HG03565 (cell line): ENCODE data around the gene LHX8.
"Not testable (repeated sequence)": the region's sequence is repeated elsewhere in the genome, so short reads cannot be mapped to it uniquely, and the experiment has no call there.

Experiments
- ATAC-seq: cut with Tn5 transposase; IDR thresholded peaks from one replicate; pipeline ENCODE4 v1.9.1; 2021; ENCODE audit warnings: mild to moderate bottlenecking, moderate library complexity; ENCODE audit not compliant: unreplicated experiment

The LHX8 gene

DNA sequence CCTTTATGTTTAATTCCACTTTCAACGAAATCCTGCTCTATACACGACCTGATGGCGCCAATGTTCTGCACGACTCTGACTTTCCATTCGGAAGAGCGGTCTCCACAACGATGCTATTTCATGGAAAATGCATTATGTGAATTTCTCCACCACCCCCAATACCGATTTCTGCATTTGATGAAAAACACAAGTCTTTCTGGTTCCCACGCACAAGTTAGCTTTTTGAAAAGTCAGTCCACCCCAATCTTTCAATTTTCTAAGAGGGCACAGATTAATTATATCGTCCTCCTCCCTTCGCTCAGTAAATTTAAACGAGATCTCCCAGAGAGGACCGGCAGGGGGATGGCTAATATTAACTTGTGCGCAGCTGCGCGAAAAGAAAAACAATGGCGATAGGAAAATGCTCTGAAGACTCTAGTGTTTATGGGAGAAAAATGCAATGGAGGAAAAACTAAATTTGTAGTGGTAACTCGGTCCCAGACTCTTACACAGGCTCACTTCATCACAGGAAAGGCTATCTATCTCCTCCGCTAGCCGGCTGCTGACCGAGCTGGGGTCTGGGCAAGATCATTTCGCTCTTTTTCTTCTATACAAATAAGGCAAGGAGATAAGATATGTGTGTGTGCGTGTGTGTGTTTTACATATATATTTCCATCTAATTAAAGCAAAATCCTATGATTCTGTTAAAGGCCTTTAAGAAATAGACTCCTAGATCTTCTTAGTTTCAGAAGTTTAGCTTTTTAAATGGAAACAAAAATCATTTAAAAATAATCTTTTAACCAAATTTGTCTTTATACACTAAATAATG is 1.2 kb upstream of the LHX8 start:
- ATAC-seq = no peak

GRCh38 chr1:75134647-75135572 is 722 bp downstream of the LHX8 start:
- no peak for ATAC-seq

DNA sequence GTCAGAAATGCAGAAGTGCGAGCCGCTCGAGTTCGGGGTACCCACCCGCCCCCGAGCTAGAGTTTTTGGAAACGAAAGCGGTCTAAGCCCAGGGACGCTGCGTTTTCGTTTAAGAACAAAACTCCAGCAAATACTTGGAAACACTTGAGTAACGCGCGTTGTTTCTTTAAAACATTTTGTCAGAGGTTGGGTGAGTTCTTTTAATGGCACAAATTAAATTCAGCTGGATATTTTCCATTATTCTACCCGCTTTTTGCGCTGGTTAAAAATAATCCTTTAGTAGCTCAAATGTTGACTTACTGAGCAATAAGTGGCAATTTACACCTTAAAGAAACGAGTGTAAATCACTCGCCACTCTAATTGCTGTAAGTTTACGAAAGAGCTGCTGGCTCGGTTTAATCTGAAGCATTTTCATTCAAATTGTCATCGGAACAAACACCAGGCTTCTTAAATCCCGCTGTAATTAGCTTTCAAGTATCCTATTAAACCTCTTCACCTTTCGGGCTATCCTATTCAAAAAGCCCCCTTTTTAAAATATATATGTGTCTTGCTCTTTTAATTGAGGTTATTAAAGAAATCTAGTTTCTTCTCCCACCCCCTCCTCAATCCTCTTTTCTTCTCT is 1.5 kb downstream of the LHX8 start:
- ATAC-seq = no peak

GRCh38 chr1:75136195-75136815 is 2.1 kb downstream of the LHX8 start:
- ATAC-seq = no peak

DNA sequence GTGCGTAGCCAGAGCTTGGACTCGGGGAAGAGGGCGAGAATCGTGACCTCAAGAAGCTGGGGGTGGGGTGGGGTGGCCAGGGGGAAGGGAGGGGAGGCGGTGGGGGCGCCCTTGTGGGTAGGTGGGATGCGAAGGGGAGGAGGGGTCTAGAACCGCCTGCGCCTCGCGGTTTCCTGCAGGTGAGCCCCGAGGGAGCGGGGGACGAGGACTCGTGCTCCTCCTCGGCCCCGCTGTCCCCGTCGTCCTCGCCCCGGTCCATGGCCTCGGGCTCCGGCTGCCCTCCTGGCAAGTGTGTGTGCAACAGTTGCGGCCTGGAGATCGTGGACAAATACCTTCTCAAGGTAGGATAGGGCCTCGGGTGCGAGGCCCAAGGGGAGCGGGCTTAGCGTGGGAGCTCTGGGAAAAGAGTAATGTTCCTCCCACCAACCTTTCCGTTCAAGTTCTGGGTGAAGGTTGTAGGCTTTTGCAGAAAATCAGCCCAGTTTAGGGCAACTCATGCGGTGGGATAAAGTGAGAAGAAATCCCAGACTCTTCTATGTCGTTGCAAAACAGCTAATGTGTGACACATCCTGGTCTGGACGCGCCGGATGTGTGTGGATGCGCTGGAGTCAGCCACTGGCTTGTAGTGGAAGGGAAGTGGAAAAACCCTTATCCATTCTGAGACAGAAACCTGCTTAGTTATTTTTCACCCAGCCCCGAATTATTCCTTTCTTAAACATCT is 2.9 kb downstream of the LHX8 start:
- ATAC-seq = no peak

- ATAC-seq = no peak
These were observed 17.9 kb downstream of the LHX8 start for GRCh38 chr1:75152092-75152491.

DNA sequence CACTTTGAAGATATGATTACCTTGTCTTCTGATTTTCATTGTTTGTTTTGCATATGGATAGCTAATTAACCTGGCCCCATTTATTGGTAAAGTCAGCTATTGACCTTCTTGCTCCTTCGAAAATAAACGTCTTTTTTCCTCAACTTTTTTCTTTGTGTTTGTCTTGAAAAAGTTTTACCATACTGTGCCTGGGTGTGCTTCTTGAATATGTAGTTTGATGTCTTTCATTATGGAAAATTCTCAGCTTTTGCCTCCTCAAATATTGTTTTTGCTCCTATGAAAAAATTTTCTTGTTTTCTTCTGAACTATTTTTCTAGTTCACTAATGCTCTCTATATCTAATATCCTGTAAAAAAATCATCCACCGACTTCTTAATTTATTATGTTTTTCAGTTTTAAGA is 25.0 kb downstream of the LHX8 start:
- ATAC-seq = no peak

- peak; percentile 72 for ATAC-seq
These were observed 31.1 kb downstream of the LHX8 start for GRCh38 chr1:75165264-75165663.

DNA sequence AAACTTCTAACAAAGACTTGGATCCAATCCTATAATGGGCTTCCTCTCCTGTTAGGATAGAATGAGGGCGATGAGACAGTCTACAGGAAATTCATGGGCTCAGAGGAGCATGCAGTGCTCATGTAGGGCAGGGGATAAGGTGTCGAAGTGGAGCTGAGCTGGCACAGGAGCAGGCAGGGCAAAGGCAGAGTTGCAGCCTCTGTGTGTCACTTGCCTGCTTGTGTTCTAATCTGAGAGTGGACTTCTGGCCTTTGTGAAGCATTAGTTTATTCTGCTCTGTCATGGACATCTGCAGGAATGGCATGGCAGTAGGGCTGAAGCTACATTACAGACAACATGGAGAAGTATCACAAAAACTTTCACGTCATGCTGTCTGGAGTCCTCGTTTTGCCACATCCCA is 32.6 kb downstream of the LHX8 start:
- ATAC-seq = no peak

DNA sequence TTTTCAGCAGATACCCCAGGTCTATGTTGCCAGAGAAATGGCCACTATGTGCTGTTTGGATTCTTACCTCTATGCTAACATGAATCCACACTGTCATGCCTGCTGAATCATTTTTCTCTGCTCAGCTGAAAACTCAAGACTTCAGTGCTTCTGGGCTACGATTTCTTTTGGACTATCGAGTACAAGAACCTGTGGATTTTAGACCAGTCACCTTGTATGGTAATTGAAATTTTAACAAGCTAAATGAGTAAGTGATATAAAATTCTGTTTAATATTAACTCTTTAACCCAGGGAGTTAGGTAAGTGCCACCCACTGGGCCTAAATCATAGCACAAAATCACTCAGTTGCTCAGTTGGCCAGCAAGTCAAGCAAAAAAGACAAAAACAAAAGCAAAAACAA is 35.8 kb downstream of the LHX8 start:
- no peak for ATAC-seq

DNA sequence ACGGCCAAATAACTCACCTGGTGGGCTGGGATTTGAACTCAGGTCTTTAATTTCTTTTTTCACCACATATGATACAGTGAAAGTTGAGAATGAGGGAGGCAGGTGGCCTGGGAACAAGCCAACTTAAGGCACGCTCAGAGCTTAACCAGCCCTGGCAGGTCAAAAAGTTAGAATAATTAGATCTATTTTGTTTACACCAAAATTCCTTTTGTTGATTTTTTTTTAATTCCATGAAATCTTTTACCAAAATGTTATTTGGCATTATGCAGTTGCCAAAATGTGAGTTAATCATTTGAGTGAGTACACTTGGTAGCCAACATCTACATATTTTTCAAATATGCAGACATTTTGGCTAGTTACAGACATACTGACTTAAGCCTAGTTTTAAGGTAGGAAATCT is 36.8 kb downstream of the LHX8 start:
- no peak for ATAC-seq

DNA sequence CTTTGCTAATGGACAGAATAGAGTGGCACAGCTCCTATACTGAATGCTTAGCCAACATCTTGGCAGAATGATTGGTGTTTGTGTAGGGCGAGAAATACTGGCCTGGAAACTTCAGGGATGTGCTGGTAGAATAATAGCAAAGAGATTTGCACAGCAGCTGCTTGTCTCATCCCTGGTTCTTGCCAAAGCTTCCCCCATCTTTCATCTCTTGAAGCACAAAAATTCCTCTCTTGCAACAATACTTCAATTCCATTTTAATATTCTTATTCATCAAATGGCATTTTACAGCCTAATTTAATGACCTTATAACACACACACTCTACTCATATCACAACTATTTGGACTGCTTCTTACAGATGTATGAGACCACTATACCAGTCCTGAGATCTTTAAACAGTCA is 37.7 kb downstream of the LHX8 start:
- no peak for ATAC-seq

DNA sequence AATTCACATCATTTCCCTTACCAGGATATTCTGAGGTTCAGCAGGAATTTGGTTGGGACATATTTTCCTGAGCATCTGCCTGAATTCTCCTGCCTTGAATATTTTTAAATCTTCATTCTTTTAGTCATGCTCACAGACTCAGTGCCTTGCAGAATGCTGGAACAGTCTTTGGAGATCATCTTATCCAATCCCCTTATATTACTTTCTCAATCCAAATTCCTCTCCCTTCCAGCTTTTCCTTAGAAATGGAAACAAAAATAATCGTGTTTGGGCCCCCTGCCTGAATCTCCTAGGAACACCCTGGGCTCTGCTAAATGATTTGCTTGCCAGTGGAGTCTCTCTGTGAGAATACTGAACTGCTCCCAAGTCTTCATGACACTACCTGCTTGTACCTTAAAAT is 38.4 kb downstream of the LHX8 start:
- ATAC-seq = no peak

DNA sequence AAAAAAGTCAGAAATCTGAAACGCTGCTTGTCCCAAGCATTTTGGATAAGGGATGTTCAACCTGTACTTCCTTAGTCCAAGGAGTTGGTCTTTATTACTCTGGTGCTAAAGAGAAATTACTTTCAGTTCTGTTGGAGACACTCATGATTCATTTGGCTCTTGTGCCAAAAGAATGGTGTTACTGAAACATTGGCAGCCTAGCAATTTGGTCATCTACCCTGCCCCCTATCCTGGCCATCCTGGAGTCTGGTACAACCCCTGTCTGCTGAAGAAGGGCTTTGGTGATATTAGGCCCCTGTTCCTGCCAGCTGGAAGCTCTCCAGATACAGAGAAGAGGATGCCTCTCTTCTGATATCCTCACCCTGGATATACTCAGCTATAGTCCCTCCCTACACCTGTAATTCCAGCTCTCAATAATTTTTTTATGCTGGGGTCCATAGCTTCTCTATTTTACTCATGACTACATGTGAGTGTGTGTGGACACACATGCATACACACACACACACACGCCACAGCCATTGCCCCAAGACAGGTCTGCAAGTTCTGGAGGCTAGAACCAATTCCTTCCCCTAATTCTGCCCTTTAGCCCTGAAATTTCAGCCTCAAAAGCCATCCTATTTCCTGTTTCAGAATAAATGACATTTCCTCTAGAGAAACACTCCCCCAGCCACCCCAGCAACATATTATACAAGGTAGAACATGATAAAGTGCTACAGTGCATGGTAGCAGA is 40.0 kb downstream of the LHX8 start:
- no peak for ATAC-seq

GRCh38 chr1:75181214-75181955 is 47.2 kb downstream of the LHX8 start:
- not testable (repeated sequence) for ATAC-seq

DNA sequence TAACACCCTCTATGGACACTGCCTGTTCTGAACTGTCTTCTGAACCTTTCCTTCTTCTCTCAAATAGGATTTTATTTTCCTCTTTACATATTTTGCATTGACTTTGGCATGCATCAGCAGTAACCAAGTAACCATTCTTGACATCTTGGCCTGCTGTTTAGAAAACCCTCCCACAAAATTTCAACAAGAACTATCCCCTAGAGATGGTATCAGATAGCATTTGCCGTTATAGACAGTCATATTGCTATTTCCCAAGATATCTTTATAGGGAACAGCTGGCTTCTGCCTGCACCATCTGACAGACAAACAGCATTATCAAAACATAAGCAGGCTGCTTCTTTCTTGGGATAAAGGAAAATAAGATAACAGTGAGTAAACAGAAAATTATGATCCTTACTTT is 54.7 kb downstream of the LHX8 start:
- ATAC-seq = no peak

DNA sequence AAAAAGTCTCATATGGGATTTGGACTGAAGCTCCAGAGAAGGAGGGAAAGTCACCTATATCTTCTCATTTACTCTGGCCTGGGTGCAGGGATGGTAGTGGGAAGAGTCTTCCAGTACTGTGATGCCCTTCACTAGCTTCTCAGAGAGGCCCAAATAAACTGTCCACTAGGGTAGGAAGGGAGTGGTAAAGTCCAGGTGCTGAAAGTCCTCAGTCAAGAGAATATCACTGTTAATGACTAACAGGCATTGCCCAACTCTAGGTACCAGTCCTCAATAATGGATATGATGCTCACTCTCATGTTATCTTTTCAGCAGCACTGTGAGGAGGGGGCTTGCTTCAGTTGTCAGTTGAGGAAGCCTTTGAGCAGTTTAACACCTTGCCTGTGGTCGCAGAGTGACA is 64.0 kb downstream of the LHX8 start:
- ATAC-seq = no peak

DNA sequence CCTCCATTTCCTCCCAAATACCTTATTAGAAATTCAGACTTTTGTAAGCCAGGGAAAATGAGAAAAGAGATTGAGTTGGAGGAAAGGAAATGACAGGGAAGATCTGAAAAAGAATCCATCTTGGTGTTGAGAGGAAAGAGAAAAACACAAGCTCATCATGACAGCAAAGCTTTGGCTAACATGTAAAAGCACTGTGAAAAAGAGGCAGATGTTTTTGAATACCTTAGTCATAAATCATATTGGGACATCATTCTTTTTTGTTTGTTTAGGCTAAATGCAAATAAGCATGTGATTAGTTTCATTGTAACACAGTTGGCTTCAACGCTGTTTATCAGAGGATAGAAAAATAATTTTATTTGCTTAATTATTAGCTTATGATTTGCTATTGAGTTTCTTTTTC is 64.6 kb downstream of the LHX8 start:
- ATAC-seq = no peak

DNA sequence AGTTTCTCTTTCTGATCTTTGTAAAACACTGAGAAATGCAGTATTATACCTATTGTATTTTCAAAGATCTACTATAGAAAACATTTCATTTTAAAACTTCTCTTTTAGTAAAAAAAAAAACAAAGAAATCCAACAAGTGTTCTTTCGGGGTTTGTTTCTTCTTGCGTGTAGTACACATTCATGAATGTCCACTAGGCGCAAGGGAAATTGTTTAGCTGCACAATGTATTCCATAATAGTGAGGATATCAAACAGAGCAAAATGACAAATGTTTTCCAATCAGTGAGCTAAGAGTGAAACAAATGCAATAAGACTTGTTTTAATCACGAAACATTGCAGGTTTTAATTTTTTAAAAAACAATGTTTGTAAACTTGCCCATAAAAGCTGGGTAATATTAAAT is 68.6 kb downstream of the LHX8 start:
- ATAC-seq = no peak
